DLD1 (cell line): ENCODE results near the gene LCLAT1.
"Not testable (repeated sequence)": the region's sequence is repeated elsewhere in the genome, so short reads cannot be mapped to it uniquely, and the experiment has no call there.

Experiments
- in situ Hi-C: cut with HindIII; loops from 2 replicates; pipeline ENCODE4 v1.10.0; 2017; ENCODE audit warnings: low sequenced_read_pairs

The LCLAT1 gene

DNA sequence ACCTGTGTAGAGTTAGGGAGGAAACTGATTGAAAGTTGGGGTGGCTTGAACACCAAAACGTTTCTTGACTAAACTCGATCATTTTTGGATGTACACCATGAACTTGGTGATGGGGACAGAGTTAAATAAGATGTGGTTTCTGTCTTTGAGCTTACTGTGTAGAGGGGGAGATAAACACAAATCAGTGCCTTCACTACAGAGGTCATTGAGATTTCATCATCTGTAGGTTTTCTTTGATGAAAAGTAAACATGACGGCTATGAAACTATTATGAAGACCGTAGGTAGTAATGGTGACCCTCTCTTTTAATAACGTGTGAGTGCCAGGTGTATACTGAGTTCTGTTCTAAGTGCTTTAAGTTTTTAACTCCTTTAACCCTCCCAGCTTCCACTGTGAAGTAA, 6.5 kb downstream of the LCLAT1 start:
- in situ Hi-C loops: no loop called here

DNA sequence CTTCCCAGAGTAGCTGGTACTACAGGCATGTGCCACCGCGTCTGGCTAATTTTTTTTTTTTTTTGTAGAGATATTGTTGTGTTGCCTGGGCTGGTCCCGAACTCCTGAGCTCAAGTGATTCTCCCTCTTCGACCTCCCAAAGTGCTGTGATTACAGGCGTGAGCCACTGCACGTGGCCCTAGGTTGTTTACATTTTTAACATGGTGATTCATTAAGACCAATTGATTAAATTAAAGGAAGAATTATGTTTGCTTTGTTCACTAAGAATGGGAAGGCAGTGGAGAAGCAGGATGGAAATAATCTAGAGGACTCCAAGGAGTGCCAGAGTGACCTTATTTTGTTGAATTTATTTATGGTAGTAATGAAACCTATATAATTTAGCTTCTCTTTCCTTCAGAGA, 7.5 kb downstream of the LCLAT1 start:
- in situ Hi-C loops: no loop called here

DNA sequence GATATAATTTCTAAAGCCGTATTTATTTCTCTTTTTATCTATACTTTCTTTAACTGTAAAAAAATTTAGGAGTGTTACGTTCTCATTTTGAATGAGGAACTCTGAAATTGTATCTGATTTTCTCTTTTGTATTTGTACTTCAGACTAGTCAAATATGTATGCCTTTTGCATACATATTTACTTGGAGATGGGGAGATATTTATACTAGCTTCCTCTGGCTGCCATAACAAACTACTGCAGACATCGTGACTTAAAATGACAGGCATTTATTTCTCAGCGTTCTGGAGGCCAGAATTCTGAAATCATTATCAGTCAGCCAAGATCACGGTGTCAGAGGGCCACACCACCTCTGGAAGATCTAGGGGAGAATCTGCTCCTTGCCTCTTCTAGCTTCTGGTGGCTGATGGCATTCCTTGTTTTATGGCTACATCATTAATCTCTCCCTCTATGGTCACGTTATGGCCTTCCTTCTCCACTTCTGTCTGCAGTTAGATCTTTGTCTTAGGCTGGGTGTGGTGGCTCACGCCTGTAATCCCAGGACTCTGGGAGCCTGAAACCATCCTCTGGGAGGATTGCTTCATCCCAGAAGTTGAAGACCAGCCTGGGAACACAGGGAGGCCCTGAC, 8.2 kb downstream of the LCLAT1 start:
- in situ Hi-C loops: no loop called here

DNA sequence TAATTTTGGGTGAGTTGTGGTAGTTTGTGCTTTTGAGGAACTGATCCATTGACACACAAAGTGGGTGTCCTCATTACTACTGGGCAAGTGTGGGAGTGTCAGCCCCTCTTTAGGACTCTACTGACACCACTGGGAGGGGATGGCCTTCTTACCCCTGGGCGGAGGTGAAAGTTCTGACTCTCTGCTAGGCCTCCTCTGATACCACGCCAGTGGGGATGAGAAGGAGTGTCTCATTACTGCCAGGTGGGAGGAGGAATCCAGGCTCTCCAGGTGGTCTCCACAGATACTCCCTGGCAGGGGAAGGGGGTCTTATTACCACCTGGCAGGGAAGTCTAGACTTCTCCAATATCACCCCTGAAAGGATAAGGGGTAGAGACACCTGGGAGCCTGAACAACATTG, 9.1 kb downstream of the LCLAT1 start:
- in situ Hi-C loops: no loop called here

DNA sequence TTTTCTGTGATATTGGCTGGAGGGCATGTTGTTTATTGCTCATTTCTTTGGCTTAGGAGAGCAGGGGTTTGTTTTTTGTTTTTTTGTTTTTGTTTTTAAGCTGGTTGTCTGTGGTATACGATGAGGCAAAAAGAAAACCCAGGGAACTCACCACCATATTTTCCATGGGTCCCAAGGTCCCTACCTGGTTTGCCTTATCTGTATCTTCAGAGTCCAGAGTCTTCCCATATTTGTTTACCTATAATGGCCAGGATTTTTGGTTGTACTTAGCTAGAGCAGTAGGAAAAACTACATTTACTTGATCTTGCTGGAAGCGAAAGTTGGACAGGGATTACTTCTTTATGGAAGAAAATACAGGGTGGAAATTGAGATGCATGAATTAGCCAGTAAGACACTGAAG, 9.5 kb downstream of the LCLAT1 start:
- in situ Hi-C loops: no loop called here

DNA sequence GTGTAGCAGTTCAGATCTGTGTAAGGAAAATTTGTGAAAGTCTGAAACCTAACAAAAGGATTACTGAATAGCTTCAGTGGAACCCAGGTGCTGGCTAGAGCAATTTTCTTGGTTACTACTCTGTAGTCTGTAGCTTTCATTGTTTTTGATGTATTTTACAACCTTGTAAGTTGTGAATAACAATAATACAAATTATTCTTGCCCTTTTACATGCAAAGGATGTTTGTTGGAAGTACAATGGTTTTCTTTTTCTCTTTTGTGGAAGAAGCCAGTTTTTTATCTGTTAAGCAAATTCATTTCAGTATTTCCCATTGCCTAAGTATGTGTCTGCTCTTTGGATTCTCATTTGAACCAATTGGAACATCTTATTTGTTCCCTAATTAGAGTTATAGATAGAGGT, 10.2 kb downstream of the LCLAT1 start:
- in situ Hi-C loops: no loop called here

DNA sequence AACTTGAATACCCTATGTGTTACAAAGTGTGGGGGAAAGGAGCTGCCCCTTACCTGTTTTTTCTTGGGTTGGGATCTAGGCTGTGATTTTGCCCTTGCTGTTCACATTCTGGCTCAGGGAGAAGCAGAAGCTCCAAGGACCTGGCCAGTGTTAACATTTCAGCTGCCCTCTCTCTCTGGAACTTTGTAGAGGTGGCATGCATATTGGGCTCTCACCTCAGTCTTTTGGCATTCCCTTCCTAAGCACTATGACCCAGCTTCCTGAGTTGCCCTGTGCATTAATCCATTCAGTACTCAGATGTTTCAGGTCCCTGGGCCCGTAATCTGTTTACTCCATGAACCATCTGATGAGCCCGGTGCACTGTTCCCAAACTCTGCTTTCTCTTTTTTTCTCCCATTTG, 12.1 kb downstream of the LCLAT1 start:
- in situ Hi-C loops: no loop called here

DNA sequence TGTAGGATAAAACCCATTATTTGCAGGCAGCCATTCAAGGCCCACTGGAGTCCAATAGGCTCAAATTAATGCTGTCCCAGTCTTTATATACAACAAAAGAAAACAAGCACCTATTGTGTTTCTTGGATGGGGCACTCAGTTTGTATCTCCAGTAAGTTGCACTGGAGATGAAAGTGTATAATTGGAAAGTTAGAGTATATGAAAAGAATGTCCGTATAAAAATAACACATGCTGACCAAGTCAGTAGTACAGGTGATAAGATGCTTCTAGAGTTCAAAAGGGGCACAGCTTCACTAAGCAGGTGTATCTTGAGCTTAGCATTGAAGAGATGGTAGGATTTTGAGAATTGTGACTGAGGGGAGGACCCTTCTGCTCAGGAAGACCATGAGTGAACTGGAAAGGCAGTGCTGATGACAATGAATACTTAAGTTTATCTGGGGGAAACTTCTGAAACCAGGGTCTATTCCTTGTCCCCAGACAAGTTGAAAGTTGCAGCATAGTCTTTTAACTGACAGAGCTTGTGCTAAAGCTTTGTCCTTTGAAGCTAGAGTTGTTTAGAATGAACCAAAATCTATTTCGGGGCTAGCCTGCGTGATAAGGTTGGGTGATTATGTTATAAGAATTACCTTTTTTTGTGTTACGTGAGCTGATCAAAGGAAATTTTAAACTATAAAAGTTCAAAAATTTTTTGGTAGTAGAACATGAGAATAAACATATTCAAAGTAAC, 15.2 kb downstream of the LCLAT1 start:
- in situ Hi-C loops: no loop called here

DNA sequence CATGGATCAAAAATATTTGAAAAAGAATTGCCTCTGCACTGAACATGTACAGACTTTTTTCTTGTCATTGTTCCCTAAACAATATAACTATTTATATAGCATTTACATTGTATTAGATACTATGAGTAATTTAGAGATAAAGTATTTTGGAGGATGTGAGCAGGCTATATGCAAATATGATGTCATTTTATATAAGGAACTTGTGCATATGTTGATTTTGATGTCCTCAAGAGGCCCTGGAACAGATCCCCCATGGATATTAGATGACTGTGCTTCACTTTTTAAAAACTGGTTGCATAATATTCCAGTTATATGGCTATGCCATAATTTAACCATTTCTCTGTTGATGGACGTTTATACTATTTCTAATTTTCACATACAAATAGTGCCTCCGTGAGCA, 16.5 kb downstream of the LCLAT1 start:
- in situ Hi-C loops: no loop called here

DNA sequence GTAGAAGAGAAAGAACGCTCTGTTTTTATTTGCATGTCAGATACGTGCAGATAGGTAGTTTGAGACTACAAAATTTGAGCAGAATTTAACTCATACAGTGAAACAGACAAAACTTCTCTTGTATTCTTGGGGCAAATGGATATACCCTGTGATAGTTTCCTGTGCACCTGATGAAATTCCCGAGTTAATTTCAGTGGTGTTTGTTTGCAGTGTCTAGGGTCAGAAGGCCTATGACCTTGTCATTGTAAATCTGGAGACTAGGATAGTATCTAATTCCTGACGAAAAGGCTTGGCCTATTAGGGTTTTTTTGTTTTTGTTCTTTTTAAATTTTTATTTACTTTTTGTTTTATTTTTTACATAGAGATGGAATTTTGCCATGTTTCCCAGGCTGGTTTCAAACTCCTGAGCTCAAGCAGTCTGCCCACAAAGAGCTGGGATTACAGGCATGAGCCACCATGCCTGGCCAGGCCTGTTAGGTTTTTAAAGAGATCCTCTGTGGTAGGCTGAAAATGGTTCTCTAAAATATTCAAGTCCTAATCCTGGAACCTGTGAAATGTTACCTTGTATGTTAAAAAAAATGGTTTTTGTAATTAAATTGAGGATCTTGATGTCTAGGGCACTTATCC, 17.6 kb downstream of the LCLAT1 start:
- in situ Hi-C loops: no loop called here

DNA sequence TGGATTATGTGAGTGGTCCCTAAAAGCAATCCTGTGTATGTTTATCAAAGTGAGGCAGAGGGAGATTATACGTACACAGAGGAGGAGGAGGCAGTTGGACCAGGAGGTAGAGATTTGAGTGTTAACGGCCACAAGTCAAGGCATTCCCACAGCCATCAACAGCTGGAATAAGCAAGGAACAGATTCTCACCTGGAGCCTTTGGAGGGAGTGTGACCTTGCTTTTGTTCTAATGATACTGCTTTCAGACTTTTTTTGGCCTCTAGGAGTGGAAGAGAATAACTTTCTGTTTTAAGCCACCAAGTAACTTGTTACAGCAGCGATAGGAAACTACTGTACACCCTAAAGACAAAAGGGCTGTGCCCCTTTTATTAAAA, 18.1 kb downstream of the LCLAT1 start:
- in situ Hi-C loops: no loop called here

DNA sequence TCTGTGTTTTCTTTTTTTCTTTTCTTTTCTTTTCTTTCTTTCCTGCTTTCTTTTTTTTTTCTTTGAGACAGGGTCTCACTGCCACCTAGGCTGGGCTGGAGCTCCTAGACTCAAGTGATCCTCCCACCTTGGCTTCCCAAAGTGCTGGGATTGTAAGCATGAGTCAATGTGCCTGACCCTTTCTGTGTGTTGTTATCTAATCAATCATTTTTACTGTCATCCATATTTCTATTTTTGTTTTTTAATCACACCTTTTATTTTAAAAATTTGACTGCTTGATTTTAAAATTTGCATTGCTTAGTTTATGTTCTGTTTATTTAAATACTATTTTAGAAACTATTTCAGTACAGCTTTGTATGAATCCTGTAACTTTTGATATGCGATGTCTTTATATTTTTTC, 19.2 kb downstream of the LCLAT1 start:
- in situ Hi-C loops: no loop called here

DNA sequence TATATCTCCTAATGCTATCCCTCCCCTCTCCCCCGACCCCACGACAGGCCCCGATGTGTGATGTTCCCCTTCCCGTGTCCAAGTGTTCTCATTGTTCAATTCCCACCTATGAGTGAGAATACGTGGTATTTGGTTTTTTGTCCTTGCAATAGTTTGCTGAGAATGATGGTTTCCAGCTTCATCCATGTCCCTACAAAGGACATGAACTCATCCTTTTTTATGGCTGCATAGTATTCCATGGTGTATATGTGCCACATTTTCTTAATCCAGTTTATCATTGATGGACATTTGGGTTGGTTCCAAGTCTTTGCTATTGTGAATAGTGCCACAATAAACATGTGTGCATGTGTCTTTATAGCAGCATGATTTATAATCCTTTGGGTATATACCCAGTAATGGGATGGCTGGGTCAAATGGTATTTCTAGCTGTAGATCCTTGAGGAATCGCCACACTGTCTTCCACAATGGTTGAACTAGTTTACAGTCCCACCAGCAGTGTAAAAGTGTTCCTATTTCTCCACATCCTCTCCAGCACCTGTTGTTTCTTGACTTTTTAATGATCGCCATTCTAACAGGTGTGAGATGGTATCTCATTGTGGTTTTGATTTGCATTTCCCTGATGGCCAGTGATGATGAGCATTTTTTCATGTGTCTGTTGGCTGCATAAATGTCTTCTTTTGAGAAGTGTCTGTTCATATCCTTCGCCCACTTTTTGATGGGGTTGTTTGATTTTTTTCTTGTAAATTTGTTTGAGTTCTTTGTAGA, 20.2 kb downstream of the LCLAT1 start:
- in situ Hi-C loops: not testable (repeated sequence)

DNA sequence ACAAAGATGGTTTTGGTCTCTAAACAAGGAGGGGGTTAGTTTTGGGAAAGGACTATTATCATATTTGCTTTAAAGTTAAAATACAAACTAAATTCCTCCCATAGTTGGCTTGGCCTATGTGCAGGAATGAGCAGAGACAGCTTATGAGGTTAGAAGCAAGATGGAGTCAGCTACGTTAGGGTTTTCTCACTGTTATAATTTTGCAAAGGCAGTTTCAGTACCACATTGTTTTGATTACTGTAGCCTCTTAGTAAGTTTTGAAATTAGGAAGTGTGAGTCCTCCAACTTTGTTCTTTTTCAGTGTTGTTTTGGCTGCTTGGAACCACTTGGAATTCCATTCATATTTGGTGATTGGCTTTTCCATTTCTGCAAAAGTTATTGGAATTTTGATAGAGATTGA, 23.4 kb downstream of the LCLAT1 start:
- in situ Hi-C loops: no loop called here

DNA sequence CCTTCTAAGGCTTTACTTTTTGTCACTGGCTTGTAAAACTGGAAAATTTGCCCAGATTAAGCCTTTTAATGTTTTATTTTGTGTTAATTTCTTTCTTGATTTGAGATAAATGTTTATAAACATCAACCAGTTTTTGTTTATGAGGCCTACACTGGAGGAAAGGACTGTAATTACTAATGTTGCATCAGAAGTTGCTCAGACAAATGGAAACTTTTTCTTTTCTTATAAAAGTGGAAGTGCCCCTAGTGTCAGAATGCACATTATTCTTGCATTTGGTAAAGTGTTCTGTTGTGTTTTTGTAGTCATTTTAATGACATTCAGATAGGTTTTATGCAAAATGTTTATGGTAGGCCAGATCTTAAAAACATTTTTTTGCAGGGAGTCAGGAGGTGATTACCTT, 25.3 kb downstream of the LCLAT1 start:
- in situ Hi-C loops: no loop called here

DNA sequence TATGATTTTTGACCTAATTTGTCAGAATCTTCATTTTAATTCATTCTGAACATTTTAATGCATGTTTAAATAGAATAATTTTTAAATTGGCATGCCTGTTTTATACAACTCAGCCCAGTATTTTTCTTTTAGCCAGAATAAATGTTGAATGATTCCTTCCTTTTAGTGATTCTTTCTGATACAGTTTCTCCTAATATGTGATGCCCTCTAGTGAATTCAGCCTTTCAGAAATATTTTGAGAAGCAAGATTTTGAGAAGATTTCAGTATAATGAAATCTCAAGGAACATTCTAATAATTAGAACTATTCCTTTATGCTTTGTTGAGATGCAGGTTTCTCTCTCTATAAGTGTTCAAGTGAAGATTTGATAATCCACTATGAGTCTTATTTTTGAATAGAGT, 28.5 kb downstream of the LCLAT1 start:
- in situ Hi-C loops: no loop called here

DNA sequence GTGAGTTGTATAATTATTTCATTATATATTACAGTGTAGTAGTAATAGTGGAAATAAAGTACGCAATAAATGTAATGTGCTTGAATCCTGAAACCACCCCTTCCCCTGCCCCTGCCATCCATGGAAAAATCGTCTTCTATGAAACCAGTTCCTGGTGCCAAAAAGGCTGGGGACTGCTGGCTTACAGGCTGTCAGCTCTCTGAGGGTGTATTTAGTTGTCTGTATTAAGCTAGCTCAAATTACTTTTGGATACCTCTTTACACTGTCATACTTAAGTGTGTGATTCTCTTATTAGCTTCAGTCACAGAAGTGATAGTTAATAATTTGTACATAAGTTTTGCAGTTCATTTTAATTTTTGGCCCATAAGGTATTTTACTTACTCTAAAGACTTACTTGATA, 29.6 kb downstream of the LCLAT1 start:
- in situ Hi-C loops: no loop called here

DNA sequence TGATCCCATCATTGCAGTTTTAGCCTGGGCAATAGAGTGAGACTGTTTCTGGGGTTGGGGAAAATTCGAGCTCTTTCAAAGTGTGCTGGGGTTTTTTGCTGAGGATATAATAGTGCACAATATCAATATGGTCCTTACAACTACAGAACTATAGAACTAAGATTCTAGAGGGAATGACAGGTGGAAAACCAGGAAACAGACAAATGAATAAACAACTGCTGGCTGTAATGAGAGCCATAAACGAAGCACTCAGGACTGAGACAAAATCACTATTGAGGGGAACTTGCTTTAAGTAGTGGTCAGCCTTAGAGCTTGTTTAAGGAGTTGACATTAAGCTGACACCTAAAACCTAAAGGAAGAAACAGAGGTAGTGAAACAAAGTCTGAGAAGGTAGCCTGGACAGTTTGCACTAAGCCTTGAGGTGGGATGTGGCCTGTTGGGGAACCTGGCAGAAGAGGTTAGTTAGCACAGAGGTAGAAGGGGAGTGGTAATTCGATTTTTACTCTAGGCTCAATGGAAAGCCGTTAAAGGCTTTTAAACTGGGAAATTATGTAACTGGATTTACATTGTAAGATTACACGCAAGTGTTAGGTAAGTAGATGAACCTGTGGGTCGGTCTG, 33.8 kb downstream of the LCLAT1 start:
- in situ Hi-C loops: no loop called here

DNA sequence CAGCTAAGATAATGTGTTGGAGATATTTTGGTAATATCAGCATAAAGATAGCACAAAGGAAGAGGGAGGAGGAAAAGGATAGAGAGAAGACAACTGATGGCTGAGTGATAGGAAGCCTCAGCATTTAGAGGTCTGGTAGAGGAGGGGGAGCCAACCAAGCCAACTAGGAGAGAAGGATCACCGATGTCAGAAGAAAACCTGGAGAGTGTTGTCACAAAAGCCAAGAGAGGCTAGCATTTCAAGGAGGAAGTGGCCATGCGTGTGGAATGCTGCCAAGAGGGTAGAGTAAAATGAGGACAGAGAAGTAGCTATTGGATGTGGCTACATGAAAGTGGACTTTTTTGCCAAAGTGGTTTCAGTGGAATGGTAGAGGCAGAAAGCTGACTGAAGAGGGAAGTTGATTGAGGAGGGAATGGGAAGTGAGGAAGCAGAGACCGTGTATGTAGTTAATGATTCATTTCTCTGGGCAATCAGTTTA, 34.3 kb downstream of the LCLAT1 start:
- in situ Hi-C loops: no loop called here

DNA sequence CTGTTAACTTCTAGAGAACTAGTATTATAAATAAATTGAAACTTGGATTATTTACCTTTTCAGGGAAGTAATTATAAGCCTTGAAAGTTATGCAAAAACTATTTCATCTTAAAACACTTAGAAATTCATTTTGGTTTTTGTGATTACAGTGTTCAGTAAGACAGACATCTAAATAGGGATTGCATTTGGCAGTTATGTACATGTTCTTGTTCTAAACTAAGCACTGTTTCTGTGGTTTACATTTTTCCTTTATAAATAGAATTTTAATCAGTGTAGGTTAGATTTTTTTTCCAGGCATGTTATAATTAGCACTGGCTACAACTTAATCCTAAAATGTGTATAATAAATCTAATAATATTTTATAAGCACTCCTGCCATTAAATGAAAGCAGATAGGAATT, 35.0 kb downstream of the LCLAT1 start:
- in situ Hi-C loops: no loop called here

DNA sequence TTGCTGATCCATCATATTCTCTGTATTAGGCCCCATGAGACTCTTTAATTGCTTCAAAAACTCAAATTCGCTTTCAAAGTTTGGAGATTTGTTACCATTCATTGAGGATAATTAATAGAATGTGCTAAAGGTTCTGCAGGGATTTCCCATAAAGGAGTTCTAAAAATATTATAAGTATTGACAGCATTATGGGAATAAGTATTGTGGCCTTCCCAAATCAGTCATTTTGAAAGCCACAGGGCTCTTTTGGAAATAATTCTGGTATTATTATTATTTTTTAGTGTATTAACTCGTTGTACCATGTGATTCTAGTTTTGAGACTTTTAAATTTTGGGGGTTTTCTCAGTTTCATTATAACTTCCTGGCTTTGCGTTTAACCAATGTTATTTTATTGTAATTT, 37.1 kb downstream of the LCLAT1 start:
- in situ Hi-C loops: no loop called here
